Measurements from ENCODE around the gene TEDC2.
A peak's percentile ranks its signal among the peaks of the same experiment; 100 is the strongest.

The TEDC2 gene

DNA sequence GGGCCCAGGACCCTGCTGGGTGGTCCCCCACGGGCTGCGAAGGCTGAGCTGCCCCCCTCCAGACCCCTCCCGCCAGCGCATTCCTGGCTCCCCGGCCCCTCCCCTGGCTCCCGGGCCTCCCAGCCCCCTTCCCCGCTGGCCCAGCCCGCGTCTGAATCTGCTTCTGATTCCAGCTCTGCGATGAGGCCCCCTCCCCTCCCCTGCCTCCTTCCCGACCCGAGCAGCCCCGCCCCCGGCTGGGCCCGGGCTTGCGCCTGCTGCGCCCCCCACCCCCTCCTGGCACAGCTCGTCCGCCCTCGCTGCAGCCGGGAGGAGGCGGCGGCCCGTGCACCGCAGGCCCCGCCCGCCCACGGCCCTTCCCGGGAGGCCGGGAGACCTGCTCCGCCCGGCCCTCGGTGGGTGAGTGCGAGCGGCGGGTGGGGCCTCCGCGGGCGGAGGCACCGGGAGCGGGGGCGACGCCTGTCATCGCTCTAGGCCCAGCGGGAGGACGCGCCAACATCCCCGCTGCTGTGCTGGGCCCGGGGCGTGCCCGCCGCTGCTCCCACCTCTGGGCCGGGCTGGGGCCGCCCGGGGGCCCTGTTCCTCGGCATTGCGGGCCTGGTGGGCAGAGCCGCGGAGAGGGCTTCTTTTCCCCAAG lies 11.2 kb downstream of the TEDC2 start, which contains the start of gene NTN3:
Gene NTN3, plus strand, starts transcription at position 282 of the 637 bp plus-strand sequence. CDS start 405 bp downstream, outside the sequence.
- in situ Hi-C loops (cut with HindIII; ENCODE audit: low pct_unique_long_range_greater_than_20kb, low sequenced_read_pairs): no loop called here
- no peak for TF ChIP-seq JUND (IDR thresholded peaks at IDR 0.05; ENCODE audit: low read depth)
- no peak for DNase-seq (ENCODE audit: low read depth in 1 of 2, low spot score in 1 of 2)

DNA sequence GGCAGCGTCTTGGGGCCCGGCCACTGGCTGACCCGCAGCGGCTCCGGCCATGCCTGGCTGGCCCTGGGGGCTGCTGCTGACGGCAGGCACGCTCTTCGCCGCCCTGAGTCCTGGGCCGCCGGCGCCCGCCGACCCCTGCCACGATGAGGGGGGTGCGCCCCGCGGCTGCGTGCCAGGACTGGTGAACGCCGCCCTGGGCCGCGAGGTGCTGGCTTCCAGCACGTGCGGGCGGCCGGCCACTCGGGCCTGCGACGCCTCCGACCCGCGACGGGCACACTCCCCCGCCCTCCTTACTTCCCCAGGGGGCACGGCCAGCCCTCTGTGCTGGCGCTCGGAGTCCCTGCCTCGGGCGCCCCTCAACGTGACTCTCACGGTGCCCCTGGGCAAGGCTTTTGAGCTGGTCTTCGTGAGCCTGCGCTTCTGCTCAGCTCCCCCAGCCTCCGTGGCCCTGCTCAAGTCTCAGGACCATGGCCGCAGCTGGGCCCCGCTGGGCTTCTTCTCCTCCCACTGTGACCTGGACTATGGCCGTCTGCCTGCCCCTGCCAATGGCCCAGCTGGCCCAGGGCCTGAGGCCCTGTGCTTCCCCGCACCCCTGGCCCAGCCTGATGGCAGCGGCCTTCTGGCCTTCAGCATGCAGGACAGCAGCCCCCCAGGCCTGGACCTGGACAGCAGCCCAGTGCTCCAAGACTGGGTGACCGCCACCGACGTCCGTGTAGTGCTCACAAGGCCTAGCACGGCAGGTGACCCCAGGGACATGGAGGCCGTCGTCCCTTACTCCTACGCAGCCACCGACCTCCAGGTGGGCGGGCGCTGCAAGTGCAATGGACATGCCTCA lies 12.0 kb downstream of the TEDC2 start:
- no peak for DNase-seq (ENCODE audit: low read depth in 1 of 2, low spot score in 1 of 2)
- in situ Hi-C loops (cut with HindIII; ENCODE audit: low pct_unique_long_range_greater_than_20kb, low sequenced_read_pairs): no loop called here
- TF ChIP-seq JUND (IDR thresholded peaks at IDR 0.05; ENCODE audit: low read depth): no peak

DNA sequence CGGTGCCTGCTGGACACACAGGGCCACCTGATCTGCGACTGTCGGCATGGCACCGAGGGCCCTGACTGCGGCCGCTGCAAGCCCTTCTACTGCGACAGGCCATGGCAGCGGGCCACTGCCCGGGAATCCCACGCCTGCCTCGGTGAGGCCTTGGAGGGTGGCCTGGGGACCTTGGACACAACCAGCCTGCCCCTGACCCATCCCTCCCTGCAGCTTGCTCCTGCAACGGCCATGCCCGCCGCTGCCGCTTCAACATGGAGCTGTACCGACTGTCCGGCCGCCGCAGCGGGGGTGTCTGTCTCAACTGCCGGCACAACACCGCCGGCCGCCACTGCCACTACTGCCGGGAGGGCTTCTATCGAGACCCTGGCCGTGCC lies 12.6 kb downstream of the TEDC2 start:
- DNase-seq (ENCODE audit: low read depth in 1 of 2, low spot score in 1 of 2): no peak
- no peak for TF ChIP-seq JUND (IDR thresholded peaks at IDR 0.05; ENCODE audit: low read depth)
- in situ Hi-C loops (cut with HindIII; ENCODE audit: low pct_unique_long_range_greater_than_20kb, low sequenced_read_pairs): no loop called here

DNA sequence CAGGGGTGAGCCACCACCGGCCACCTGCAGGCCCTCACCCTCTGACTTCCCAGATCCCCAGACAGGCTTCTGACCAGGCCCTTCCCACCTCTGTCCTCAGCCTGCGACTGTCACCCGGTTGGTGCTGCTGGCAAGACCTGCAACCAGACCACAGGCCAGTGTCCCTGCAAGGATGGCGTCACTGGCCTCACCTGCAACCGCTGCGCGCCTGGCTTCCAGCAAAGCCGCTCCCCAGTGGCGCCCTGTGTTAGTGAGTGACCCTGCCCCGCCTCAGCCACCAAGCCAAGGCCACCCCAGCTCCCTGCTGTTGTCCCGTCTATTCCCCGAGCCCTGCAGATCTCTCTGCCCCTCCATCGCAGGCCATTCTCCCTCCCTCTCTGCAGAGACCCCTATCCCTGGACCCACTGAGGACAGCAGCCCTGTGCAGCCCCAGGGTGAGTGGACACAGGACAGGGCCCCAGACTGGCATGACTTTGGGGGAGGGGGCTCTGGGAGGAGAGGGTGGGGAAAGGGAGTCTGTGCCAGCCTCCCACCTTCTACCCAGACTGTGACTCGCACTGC lies 13.1 kb downstream of the TEDC2 start:
- DNase-seq (ENCODE audit: low read depth in 1 of 2, low spot score in 1 of 2): no peak
- in situ Hi-C loops (cut with HindIII; ENCODE audit: low pct_unique_long_range_greater_than_20kb, low sequenced_read_pairs): no loop called here
- no peak for TF ChIP-seq JUND (IDR thresholded peaks at IDR 0.05; ENCODE audit: low read depth)

DNA sequence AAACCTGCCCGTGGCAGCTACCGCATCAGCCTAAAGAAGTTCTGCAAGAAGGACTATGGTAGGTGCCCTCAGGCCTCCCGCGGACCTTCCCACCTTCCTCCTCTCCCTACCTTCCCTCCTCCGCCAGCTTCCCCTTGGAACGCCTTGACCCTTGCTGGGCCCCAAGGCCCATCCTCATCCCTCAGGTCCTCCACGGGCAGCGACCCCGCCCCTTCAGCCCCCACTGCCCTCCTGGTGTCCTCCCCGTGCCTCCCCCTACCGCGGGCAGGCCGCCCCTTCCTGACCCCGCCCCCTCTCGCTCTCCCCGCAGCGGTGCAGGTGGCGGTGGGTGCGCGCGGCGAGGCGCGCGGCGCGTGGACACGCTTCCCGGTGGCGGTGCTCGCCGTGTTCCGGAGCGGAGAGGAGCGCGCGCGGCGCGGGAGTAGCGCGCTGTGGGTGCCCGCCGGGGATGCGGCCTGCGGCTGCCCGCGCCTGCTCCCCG lies 13.6 kb downstream of the TEDC2 start:
- in situ Hi-C loops (cut with HindIII; ENCODE audit: low pct_unique_long_range_greater_than_20kb, low sequenced_read_pairs): no loop called here
- no peak for DNase-seq (ENCODE audit: low read depth in 1 of 2, low spot score in 1 of 2)
- TF ChIP-seq JUND (IDR thresholded peaks at IDR 0.05; ENCODE audit: low read depth): no peak

DNA sequence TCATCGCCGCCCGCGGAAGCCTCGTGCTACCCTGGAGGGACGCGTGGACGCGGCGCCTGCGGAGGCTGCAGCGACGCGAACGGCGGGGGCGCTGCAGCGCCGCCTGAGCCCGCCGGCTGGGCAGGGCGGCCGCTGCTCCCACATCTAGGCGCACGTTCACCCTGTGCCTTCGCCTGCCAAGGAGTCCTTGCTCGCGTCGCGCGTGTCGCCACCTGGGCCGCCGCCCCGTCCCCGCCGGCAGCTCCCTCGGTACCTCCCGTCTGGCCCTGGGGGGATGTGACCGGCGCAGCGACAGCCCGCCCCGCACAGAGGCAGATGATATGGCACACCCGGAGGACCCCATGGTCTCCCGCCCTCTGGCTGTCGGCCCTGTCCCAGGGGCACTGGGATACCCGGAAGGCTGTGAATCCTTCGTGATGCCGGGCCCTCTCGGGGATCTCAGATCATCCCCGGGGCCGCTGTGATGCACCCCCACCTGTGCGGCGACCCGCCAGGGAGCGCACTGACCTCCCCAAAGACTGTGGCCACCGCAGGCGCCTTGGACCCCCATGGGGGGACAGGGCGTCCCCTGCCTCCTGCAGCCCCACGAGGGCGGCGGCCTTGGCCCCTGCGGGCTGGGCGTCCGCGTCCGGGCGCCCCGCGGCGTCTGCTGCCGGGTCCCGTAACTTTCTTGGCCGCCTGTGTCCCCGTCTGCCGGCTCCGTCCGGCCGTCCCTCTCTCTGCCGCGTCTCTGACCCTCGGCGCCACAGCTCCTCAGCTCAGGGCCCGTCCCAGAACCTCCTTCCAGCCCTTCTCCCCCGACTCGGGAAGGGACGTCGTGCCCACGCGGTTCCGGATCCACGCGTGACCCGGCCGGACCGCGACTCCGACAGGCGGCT lies 14.3 kb downstream of the TEDC2 start:
- in situ Hi-C loops (cut with HindIII; ENCODE audit: low pct_unique_long_range_greater_than_20kb, low sequenced_read_pairs): no loop called here
- TF ChIP-seq JUND (IDR thresholded peaks at IDR 0.05; ENCODE audit: low read depth): no peak
- DNase-seq (ENCODE audit: low read depth in 1 of 2, low spot score in 1 of 2): peak; percentile 60 to 89

DNA sequence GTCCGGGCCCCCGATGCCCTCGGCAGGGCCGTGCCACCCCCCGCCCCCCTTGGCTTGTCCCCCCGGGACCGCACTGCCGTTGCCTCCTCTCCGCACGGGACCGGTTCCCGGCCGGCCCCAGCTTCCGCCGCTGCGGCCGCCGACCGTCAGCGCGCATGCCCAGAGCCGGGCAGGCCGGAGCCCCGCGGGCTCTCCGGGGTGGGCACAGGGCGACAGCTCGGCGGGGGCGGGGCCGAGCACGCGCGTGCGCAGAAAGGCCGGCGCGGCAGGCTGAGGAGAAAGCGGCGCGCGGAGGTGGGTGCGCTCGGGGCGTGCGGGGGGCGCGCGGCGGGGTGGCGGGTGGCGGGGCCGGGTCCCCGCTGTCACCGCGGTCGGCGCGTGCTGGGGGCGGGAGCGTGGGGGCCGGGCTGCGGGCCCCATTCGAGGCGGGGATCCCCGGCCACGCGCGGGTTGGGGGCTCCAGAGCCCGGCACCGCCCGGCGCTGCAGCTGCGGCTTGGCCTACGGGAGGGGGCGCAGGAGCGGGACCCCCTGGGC lies 15.0 kb downstream of the TEDC2 start, which contains the start of gene TBC1D24:
Gene TBC1D24, plus strand, starts transcription at position 251 of the 536 bp plus-strand sequence. CDS start 21,022 bp downstream, outside the sequence.
- TF ChIP-seq JUND (IDR thresholded peaks at IDR 0.05; ENCODE audit: low read depth): no peak
- peak; percentile 88 to 99 for DNase-seq (ENCODE audit: low read depth in 1 of 2, low spot score in 1 of 2)
- in situ Hi-C loops (cut with HindIII; ENCODE audit: low pct_unique_long_range_greater_than_20kb, low sequenced_read_pairs): no loop called here

DNA sequence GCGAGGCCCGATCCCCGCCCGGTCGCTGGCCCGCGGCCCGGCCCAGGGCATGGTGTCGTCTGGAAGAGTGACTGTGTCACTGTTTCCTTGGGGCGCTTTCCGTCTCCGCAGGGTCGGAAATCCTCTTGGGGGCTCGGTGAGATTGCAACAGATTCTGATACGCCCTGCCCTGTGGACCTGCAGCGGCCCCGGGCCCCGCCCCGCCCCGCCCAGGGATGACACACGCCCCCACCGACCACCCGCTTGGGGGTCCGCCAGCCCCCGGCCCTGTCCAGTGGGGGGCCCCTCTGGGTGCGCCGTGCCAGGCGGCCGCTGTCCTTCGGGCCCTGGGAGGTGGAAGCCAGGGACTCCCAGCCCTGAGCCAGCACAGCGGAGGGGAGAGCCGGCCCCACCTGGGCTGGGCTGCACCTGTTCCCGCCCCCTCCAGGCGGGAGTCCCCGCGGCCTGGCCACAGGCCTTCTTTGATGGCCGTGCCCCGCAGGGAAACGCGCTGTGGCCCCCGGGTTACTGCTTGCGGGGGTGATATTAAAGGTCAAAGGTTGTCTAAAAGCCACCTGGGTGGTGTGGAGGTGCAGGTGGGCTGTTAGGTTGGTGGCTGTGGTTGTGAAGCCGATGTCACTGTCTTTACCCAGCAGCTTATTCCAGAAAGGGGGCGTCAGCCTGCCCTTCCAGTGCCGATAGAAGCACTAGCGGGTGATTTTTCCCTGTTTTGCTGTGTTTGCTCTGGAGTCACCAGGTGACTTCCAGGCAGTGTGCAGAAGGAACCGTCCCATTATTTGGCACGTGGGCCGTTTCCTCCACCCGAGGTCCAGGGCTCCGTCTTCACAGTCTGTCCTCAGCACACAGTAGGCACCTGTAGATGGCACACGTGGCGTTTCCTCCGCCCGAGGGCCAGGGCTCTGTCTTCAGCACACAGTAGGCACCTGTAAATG lies 15.8 kb downstream of the TEDC2 start:
- peak in 1 of 2 experiments; percentile 73 for DNase-seq (ENCODE audit: low read depth in 1 of 2, low spot score in 1 of 2)
- in situ Hi-C loops (cut with HindIII; ENCODE audit: low pct_unique_long_range_greater_than_20kb, low sequenced_read_pairs): no loop called here
- TF ChIP-seq JUND (IDR thresholded peaks at IDR 0.05; ENCODE audit: low read depth): no peak

DNA sequence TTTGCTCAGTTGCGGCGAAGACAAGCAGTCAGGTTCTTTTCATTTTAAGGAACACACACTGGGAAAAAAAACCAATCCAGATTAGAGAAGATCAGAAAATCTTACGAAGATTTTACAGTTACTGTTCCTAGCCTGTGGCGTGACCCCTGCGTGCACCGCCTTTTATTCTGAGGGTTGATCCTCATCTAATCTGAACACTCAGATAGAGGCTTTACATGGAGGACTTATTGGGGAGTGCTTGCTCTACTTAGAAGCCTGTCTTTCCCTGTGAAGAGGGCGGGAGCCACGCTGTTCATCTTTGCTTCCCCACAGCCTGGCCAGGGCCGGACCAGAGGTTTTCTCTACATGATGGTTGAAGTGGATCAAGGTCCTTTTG lies 16.4 kb downstream of the TEDC2 start:
- TF ChIP-seq JUND (IDR thresholded peaks at IDR 0.05; ENCODE audit: low read depth): no peak
- in situ Hi-C loops (cut with HindIII; ENCODE audit: low pct_unique_long_range_greater_than_20kb, low sequenced_read_pairs): no loop called here
- DNase-seq (ENCODE audit: low read depth in 1 of 2, low spot score in 1 of 2): no peak

DNA sequence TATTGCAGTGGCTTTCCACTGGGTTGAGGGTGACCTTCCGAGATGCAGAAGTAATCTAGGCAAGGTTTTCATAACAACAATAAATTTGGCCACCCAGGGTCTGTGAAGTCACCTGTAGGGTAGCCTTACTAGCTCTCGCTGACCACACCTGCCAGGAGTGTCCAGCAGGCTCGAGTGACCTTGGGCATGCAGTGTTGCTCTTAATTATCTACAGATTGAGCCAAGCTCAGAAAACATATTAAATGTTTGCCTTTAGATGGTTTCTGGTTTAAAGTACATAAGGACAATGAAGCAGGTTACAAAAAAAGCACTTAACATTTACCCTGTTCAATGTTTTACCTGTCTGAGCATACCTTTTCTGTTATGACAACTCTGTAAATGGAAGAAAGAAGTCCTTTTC lies 16.8 kb downstream of the TEDC2 start:
- DNase-seq (ENCODE audit: low read depth in 1 of 2, low spot score in 1 of 2): no peak
- in situ Hi-C loops (cut with HindIII; ENCODE audit: low pct_unique_long_range_greater_than_20kb, low sequenced_read_pairs): no loop called here
- TF ChIP-seq JUND (IDR thresholded peaks at IDR 0.05; ENCODE audit: low read depth): no peak

DNA sequence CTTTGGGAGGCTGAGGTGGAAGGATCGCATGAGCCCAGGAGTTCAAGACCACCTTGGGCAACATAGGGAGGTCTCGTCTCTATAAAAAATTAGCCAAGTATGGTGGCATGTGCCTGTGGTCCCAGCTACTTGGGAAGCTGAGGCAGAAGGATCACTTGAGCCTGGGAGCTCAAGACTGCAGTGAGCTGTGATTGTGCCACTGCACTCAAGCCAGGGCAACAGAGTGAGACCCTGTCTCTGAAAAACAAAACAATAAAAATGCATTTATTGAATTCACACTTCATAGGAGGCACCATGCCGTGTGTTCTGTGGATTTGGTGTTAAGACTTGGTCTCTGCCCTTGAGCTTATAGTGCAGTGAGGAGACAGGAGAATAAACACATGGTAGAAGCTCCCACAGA lies 17.4 kb downstream of the TEDC2 start:
- in situ Hi-C loops (cut with HindIII; ENCODE audit: low pct_unique_long_range_greater_than_20kb, low sequenced_read_pairs): no loop called here
- DNase-seq (ENCODE audit: low read depth in 1 of 2, low spot score in 1 of 2): no peak
- TF ChIP-seq JUND (IDR thresholded peaks at IDR 0.05; ENCODE audit: low read depth): no peak

Measured in T47D (cell line).